22Rv1 (cell line): ENCODE results near the gene BLTP3A.
"Not testable (repeated sequence)": the region's sequence is repeated elsewhere in the genome, so short reads cannot be mapped to it uniquely, and the experiment has no call there.

Experiments
- CTCF ChIP-seq: fragments of 450-650 bp; IDR thresholded peaks from 2 replicates; pipeline ENCODE4 v1.5.1; 2017; ENCODE audit warnings: mild to moderate bottlenecking
- ZFX ChIP-seq: fragments of 450-650 bp; IDR thresholded peaks from 2 replicates; pipeline ENCODE4 v1.6.1; 2017; ENCODE audit warnings: antibody characterized with exemption, borderline replicate concordance

- TF ChIP-seq CTCF, ZFX: not testable (repeated sequence)
These were observed 13.2 kb downstream of the BLTP3A start for GRCh38 chr6:34805074-34805473.
